ENCODE results near the gene MPL. TPM values are rescaled to one million over a fixed set of nuclear protein-coding genes. Genes with fewer than 3 reads are reported as not detected.

Gene MPL
- total RNA-seq, 1 donor from 2014 or later = not detected

DNA sequence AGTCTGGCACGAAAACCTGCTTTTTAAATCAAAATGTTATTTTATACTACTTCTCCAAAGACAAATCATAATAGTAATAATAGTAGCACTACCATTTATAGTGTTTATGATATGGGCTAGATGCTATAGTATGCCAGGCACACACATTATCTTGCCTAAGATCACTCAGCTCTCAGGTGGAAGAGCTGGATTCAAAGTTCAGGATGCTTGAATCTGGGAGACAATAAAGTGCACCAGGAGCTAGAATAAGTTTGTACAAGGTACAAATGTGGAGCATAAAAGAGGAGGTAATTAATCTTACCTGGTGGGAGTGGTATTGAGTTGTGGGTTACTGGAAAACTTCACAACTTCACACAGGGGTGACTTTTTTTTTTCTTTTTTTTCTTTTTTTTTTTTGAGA is 40.2 kb downstream of the MPL start:
- no peak for DNase-seq (ENCODE audit: low read depth, low spot score)
- Mint-ChIP-seq H3K4me1 (peaks cover 50% of the 10 kb centered on the region), H3K9me3 (no peaks in the 10 kb centered on the region)

DNA sequence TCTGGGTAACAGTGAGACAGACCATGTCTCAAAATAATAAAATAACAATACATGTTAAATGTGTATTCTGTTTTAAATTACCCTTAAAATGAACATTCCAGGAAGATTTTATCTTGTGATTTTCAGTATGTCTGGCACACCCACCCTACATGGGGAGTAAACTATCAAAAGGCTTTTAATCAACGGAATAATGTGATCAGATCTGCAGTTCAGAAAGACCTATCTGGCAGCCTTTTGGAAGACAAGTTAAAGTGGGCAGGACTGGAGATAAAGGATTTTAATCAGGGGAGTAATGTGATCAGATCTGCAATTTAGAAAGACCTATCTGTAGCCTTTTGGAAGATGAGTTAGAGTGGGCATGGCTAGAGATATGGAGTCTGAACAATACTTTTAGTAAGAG is 41.9 kb downstream of the MPL start:
- Mint-ChIP-seq H3K36me3 (ENCODE audit: low read depth) (peaks cover 5% of the 10 kb centered on the region), H3K27ac (ENCODE audit: unreplicated experiment) (peak overlapping the region; percentile 35), H3K4me1 (peaks cover 55% of the 10 kb centered on the region), H3K9me3 (no peaks in the 10 kb centered on the region), H3K27me3 (ENCODE audit: low read depth) (no peaks in the 10 kb centered on the region), H3K4me3 (peak overlapping the region; percentile 10)
- DNase-seq (ENCODE audit: low read depth, low spot score) = no peak
- TF ChIP-seq, protein P1, sequence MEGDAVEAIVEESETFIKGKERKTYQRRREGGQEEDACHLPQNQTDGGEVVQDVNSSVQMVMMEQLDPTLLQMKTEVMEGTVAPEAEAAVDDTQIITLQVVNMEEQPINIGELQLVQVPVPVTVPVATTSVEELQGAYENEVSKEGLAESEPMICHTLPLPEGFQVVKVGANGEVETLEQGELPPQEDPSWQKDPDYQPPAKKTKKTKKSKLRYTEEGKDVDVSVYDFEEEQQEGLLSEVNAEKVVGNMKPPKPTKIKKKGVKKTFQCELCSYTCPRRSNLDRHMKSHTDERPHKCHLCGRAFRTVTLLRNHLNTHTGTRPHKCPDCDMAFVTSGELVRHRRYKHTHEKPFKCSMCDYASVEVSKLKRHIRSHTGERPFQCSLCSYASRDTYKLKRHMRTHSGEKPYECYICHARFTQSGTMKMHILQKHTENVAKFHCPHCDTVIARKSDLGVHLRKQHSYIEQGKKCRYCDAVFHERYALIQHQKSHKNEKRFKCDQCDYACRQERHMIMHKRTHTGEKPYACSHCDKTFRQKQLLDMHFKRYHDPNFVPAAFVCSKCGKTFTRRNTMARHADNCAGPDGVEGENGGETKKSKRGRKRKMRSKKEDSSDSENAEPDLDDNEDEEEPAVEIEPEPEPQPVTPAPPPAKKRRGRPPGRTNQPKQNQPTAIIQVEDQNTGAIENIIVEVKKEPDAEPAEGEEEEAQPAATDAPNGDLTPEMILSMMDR (conservative IDR thresholded peaks at IDR 0.05) = no peak

More for the DNA sequence above, 40.2 kb downstream of the MPL start:
- H3K27me3 Mint-ChIP-seq (ENCODE audit: low read depth) = no peaks in the 10 kb centered on the region
- TF ChIP-seq, protein P1 (conservative IDR thresholded peaks at IDR 0.05) = no peak
- peaks cover 5% of the 10 kb centered on the region for H3K36me3 Mint-ChIP-seq (ENCODE audit: low read depth)
- H3K27ac Mint-ChIP-seq (ENCODE audit: unreplicated experiment) = no peak overlapping the region
- H3K4me3 Mint-ChIP-seq = no peak overlapping the region

DNA sequence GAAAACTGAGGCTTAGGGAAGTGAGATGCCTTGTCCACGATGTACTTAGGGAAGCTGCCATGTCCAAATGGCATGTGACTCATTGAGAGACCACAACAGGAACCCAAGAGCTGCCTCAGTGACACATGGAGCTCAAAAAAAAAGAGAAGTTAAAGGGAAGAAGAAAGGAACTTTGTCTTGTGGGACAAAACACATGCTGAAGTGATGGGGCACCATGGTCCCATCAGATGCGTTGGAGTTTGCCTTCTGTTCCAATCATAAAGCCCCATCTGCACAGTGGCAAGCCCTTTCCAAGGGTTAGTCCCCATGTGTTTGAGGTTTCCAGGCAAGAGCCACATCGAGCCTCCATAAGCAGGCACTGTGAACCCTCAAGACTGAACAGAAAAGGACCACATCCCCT is 44.0 kb downstream of the MPL start:
- Mint-ChIP-seq H3K36me3 (ENCODE audit: low read depth) (peaks cover 5% of the 10 kb centered on the region), H3K4me1 (peaks cover 52% of the 10 kb centered on the region), H3K27me3 (ENCODE audit: low read depth) (no peaks in the 10 kb centered on the region), H3K4me3 (peak overlapping the region; percentile 80), H3K27ac (ENCODE audit: unreplicated experiment) (peak overlapping the region; percentile 95), H3K9me3 (no peaks in the 10 kb centered on the region)
- TF ChIP-seq, protein P1 (conservative IDR thresholded peaks at IDR 0.05) = no peak
- no peak for DNase-seq (ENCODE audit: low read depth, low spot score)

DNA sequence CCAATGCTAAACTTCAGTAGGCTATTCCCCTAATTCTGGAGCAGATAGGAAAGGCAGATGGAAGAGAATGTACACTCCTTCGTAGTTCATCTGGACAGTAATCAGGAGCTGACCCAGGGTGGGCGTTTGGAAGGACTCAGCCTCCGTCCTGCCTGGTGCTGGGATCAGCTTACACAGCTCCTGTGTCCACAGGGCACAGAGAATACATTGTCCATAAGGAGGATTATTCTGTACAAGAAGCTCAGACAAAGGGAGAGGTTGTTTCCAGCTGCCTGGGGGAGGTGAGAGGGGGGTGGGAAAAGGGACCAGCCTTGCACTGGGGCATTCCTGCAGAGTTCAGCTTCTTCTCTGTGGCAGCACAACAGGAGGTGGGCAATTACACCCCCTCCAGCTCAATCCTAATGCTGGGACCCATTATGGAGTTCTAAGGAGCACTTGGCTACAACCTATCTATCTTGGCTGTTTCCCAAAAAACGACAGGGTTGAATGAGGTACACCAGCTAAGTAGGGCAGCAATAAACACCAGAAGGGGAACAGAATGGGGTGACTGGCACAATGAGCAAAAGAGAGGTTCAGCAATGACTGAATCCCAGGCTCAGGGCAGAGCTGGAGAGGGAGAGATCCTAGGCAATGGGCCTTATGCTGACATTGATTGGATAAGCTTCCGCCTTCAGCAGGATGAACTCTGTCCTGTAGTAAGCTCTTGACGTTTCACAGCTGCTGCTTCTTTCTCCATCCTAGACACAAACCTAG is 44.6 kb downstream of the MPL start:
- TF ChIP-seq, protein P1 (conservative IDR thresholded peaks at IDR 0.05) = no peak
- H3K4me1 Mint-ChIP-seq = peaks cover 46% of the 10 kb centered on the region
- H3K36me3 Mint-ChIP-seq (ENCODE audit: low read depth) = peaks cover 5% of the 10 kb centered on the region
- H3K27me3 Mint-ChIP-seq (ENCODE audit: low read depth) = no peaks in the 10 kb centered on the region
- H3K9me3 Mint-ChIP-seq = no peaks in the 10 kb centered on the region
- peak overlapping the region; percentile 80 for H3K4me3 Mint-ChIP-seq
- DNase-seq (ENCODE audit: low read depth, low spot score) = peak; percentile 28
- peak overlapping the region; percentile 95 for H3K27ac Mint-ChIP-seq (ENCODE audit: unreplicated experiment)

DNA sequence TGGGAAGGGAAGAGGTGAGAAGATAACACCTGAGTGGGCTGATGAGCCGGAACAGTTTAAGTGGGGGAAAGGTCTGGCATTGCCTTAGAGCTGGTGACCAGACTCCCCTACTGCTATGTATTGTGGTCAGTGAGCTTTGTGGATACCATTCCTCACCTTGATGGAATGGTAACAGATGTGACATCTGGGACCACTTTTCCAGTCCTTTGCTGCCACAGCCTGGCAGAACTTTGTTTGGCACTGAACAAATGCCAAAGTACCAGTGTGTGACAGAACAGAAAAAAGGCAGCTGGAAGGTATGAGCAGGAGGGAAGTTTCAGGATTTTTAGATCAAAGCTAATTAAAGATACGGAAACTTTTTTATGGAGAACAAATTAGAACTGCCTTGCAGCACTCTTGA is 45.8 kb downstream of the MPL start:
- peaks cover 5% of the 10 kb centered on the region for H3K36me3 Mint-ChIP-seq (ENCODE audit: low read depth)
- no peaks in the 10 kb centered on the region for H3K9me3 Mint-ChIP-seq
- peak overlapping the region; percentile 38 for H3K27ac Mint-ChIP-seq (ENCODE audit: unreplicated experiment)
- DNase-seq (ENCODE audit: low read depth, low spot score) = no peak
- TF ChIP-seq, protein P1 (conservative IDR thresholded peaks at IDR 0.05) = peak; percentile 25
- H3K4me1 Mint-ChIP-seq = peaks cover 38% of the 10 kb centered on the region
- H3K27me3 Mint-ChIP-seq (ENCODE audit: low read depth) = no peaks in the 10 kb centered on the region
- H3K4me3 Mint-ChIP-seq = no peak overlapping the region
